ENCODE data around the gene AGBL4.

AGBL4 gene

GRCh38 chr1:48808496-48808895 lies 1215.3 kb downstream of the AGBL4 start:
- no peak for DNase-seq

DNA sequence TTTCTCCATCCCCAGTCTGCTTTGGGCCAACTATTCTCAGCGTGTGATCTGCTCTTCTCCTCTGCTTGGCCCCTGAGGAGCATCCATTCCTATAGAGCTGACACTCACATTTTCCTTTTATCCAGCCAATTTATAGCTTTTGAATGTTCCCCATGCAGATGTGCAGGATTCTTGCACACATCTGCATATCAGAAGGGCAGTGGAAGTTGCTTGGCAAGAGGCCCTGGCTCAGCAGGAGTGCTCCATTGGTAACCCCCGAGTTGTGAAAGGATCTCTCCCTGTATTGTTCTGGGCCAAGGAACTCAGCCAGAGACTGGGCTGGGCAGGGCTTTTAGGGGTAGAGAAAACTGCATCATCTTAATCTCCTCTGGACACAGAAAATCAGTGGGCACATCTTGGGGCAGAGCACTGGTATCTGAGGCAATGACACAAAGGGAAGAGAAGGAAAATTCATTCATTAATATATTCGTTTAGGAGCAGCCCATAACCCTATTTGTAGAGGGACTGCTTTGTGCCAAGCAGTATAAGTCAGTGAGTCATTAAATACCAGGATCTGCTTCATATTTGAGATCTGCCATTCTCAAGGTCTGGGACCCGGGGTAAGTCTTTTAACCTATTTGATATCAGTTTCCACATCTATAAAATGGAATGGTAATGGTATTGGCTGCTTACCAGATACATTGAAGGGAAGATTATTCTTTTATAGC lies 1216.0 kb downstream of the AGBL4 start:
- DNase-seq = no peak

DNA sequence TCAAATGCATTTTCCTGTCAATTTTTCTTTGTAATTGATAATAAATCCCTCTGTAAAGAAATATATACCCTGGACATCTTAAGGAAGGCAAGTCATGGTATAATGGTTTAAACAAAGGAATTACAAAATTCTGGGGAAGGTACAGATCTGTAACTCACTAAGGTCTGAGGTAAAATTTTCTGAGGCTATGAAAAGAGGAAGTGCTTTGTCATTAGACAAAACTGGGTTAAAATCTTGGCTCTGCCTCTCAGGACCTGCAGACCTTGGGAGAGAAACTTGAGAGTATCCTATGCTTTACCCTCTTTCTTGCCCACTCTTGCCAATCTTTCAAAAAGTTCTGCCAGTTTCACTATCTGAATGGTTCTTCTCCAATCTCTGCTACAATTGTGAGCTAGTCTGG lies 1220.3 kb downstream of the AGBL4 start:
- DNase-seq = peak; percentile 29

DNA sequence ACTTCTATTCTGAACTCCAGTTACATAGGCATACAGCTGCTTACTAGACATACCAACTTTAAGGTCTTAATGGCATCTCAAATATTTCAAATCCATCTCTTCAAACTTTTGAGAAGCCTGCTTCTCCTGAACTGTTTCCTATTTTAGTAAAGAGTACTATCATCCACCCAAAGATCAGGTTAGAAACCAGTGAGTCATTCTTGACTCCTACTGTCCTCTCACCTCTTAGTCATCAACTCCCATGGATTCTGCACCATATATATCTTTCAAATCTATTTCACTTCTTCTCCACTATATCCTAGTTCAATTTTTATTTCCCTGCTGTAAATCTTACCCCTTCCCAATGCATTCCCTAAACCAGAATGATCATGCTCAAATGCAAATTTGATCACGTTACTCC lies 1228.9 kb downstream of the AGBL4 start:
- DNase-seq = peak; percentile 29

DNA sequence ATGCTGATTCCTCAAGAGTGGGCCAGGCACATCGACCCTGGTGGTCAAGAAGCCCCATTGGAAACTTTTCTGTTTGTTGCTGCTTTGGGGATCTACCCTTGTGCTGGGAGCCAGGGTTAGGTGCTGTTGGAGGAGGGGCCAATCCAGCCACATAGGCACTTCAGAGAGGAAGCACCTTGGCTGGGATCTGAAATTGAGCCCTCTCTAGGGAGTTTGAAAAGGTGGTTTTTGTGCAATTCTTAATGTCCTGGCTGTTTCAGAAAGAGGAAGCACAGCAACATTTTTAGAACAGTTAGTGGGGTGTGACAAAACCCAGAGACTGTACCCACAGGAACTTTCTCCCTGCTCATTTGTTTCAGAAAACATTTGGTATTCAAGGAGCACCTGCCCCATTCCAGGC lies 1229.9 kb downstream of the AGBL4 start:
- peak; percentile 86 for DNase-seq

GRCh38 chr1:48792961-48793360 lies 1230.8 kb downstream of the AGBL4 start:
- peak; percentile 57 for DNase-seq

GRCh38 chr1:48790397-48790796 lies 1233.4 kb downstream of the AGBL4 start:
- DNase-seq = peak; percentile 35

- peak; percentile 64 for DNase-seq
These were observed 1233.9 kb downstream of the AGBL4 start for GRCh38 chr1:48789903-48790302.

DNA sequence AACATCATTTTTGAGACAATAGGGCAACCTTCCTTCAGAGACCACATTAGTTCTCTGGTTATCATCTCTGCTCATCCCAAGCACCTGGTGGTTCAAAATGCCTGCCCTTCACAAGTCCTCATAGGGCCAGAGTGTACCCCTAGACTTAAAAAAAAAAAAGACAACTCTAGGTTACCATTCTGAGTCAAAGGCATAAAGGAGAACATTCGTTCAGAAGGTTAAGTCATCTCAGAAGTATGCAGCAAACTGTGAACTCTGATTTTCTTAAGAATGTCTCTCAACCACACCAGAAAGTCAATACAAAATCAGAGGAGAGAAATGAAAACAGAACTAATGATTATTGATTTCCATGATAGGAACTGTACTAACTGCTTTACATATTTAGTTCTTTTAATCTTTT lies 1237.9 kb downstream of the AGBL4 start:
- no peak for DNase-seq

DNA sequence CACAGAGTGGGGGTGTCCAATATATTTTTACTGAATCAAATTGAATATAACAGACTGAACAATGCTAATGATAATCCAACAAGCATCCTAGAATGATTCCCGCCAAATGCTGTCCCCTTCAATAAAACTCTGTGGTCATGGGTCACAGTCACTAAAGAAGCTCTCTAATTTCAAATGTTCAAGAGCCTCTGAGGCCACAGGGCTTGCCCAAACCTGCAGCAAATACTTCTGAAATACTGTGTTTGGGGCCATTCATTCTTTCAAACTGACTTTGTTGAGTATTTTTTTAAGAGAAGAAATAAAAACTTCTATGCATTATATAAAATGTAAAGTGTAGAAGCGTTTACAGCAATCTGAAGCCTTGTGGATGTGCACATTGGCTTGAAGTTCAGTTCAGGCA lies 1239.5 kb downstream of the AGBL4 start:
- DNase-seq = no peak

DNA sequence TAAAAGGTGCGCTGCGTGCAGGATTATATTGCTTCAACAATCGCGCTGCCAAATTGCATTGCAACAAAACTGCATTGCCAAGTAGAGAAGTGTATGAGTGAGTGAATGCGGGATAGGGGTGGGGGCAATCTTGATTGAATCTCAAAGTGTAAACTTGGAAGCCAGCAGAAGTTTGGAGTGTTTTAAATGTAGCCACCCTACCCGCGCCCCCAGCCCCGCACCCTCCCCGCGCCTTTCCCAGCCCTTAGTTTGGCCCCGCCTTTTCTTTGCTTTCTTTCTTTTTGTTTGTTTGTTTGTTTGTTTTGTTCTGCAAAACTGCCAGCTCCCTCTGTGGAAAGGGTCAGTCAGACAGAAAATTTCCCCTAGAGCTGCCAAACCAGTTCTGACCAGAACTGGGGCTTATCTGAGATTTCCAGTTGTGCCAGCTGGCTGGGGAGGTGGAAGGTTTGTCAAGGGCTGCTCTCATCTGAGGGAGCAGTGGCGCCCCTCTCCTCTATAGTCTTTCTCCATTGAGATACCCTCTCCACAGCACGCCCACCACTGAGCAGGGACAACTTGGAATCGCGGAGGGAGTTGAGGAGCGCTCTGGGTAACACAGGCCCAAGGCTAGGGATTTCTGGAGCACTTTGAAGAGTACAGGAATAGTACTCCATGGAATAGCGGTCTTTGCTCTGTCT lies 1246.4 kb downstream of the AGBL4 start:
- no peak for DNase-seq

DNA sequence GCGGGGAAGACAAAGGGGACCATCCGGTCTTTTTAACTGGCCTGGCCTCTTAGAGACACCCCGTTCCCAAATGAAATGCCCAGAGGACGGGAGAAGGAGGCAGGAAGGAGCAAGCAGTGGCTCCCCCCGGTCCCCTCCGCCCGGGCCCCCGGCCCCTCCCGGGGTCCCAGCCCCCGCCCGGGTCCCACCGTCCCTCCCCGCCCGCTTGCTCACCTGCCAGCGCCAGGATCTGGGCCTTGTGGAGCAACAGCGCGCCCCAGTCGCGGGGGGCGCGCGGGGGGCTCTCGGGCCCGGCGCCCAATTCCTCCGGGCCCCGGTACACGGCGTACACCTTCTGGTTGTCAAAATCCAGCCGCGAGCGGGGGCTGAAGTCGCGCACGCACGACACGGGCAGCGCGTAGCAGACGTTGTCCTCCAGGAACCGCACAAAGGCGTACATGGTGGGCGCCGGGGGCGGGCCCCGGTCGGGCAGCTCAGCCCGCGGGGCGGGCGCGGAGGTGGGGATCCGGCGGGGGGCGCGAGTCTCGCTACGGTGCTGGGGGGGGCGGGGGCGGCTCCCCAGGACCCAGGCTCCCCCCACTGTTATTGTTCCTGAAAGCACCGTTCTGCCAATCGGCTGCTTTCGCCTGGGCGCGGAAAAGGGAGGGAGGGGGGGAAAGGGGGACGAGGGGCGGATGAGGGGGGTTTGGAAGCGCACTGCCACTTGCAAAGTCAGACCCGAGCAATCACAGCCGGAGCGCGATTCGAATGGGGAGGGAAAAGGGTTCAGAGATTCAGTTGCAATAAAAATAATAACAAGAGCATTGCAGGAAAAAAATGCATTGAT lies 1247.1 kb downstream of the AGBL4 start, which contains the start of gene BEND5:
BEND5 (minus strand) TSS at position 499 of the 826 bp plus-strand sequence; CDS start at position 439, 60 bp downstream.
- no peak for DNase-seq

- no peak for DNase-seq
These were observed 1247.8 kb downstream of the AGBL4 start for GRCh38 chr1:48775831-48776392.

DNA sequence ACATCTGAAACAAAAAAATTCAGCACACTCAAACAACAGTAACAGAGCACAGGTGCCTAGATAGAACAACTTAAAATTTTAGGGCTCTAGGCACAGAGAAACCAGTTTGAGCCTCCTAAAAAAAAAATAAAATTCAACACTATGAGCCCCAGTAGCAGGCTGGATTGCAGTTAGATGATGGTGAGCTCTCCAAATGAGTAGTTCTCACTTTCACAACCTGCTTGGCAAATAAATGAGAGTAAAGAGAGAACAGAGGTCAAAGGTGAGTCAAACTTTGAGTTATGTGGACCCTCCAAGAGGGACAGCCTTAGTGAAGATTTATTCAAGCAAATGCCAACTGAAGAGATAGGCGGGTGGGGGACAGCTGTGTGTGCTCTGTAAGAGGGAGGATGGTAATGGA lies 1250.6 kb downstream of the AGBL4 start:
- DNase-seq = no peak

DNA sequence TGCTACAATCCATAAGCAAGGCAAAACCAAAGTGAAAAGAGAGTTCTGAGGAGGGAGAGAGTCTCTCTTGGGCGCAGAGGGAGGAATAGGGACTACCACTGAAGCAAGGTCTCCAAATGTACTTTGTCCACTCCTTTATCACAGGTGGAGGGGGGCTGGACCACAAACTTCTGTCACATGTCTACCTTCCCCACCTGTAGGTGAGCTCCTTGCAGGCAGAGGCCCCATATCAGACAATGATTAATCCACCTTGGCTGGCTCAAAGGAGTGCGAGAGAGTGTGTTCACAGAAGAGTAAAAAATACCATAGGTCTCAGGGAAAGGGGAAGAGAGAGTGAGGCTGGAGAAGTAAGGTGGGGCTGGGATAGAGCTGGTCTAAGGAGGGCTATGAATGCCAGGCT lies 1251.5 kb downstream of the AGBL4 start:
- DNase-seq = no peak

DNA sequence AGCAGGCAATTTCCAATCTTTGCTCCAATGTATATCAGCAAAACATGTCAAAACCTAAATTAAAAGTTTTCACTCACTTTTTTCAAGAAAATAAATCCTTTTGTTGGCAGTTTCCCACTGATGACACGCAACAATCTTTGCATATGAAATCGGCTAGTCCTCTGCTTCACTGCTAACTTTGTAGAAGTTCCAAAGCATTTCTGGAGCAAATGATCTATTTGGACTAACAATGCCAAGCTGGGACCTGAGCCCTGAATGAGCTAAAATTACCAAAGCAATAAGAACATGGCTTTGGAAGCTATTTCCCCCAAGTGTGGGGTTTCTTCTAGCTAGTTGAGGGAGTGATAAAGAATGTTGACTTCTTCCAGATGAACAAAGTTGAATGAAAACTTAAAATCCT lies 1252.2 kb downstream of the AGBL4 start:
- no peak for DNase-seq

- peak; percentile 70 for DNase-seq
These were observed 1255.7 kb downstream of the AGBL4 start for GRCh38 chr1:48767975-48768510.

DNA sequence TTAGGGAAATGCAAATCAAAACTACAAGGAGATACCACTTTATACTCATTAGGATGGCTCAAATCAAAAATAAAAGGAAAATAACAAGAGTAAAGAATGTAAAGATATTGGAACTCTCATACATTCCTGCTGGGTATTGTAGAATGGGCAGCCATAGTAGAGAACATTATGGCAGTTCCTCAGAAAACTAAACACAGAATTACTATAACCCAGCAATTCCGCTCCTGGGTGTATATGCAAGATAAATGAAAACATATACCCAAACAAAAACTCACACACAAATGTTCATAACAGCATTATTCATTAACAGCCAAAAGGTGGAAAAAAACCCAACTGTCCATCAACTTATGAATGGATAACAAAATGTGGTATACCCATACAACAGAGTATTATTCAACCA lies 1258.4 kb downstream of the AGBL4 start:
- DNase-seq = no peak

DNA sequence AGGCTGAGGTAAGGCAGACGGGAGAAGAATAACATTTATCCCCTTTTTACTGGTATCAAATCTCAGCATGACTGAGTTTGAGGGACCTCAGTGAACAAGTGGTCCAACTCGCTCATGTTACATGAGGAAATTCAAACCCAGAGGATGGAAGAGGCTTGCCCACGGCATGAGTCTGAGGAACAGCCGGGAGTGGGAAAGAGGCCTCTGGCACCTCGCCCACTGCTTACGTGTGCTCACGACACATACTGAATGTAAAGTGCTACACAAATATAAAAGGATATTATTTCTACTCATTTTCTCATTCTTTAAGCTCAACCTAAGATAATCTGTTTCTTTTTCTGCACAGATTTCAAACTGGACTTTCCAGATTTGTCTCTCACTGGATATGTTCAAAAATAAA lies 1261.8 kb downstream of the AGBL4 start:
- no peak for DNase-seq

DNA sequence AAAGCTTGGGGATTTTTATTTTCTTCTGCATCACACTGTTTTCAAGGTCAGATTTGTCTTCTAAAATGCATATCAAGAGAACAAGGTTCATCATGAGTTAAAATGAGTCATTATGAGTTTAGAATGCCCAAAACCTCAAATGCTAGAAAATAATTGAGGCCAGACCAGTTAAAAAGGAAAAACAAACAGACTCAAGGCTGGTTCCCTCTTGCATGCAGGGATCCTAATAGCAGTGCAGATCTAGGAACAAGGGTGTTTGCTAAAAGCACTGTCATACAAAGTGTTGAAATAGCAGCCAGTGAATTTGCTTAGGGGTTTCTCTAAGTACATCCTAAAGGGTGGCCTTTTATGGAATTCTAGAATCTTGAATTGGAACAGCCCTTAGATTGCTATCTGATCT lies 1262.3 kb downstream of the AGBL4 start:
- DNase-seq = no peak

DNA sequence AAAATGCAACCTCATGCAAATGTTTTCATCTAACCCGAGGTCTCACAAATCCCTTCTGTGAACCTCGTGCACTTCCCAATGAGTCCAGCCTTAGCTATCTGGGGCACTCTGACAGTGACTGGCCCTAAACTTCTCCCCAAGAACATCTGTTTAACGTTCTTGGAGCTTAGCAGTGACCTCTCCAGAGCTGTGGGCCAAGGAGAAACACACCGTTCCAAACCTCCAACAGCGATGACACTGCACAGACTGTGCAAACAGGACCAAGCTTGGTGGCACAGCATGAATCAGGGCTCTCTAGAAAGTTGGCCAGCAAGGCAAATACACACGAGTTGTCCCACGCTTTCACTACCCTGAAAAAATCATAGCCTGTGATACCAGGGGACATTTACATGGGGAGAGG lies 1262.9 kb downstream of the AGBL4 start:
- DNase-seq = no peak

GRCh38 chr1:48758976-48759375 lies 1264.8 kb downstream of the AGBL4 start:
- DNase-seq = no peak

- no peak for DNase-seq
These were observed 1266.4 kb downstream of the AGBL4 start for GRCh38 chr1:48757363-48757762.

All from MV-4-11 (cell line).